OCI-LY7 (cell line): ENCODE results near the gene B4GALT6. TPM values are rescaled to one million over a fixed set of nuclear protein-coding genes. Genes with fewer than 3 reads are reported as not detected.

Experiments used
- BruUV-seq: library from RNA; stranded (reverse); fragments of 400-500 nt; replicated peaks from 2 replicates; lab custom pipeline; 2021; lab: Mats Ljungman, UMichigan
- CTCF ChIA-PET: fragments of 300-600 bp; sonication (Branson Sonifier 250); formaldehyde crosslinking; loops from one replicate; lab custom pipeline; 2022; ENCODE audit warnings: antibody characterized with exemption; ENCODE audit not compliant: unreplicated experiment; lab: Charles Lee
- POLR2A ChIA-PET: fragments of 300-600 bp; sonication (Branson Sonifier 250); formaldehyde crosslinking; loops from one replicate; lab custom pipeline; 2022; ENCODE audit warnings: antibody characterized with exemption; lab: Charles Lee
- DNase-seq: peaks from one replicate; pipeline ENCODE4 v3.0.0-alpha.2; 2015; ENCODE audit warnings: low spot score
- H2AFZ ChIP-seq: fragments of 200-600 bp; sonication (generic), shearing (Covaris generic); 2 replicates; pipeline ENCODE4 v1.6.1; 2014; ENCODE audit warnings: mild to moderate bottlenecking, antibody characterized with exemption, low read length, moderate library complexity
- H3K27ac ChIP-seq: fragments of 200-600 bp; sonication (generic); 2 replicates; pipeline ENCODE4 v1.5.1; 2014; ENCODE audit warnings: mixed run types, low read depth, mild to moderate bottlenecking, moderate library complexity, low read length, inconsistent platforms; ENCODE audit not compliant: poor library complexity, severe bottlenecking
- H3K36me3 ChIP-seq: fragments of 200-600 bp; sonication (generic); 2 replicates; pipeline ENCODE4 v1.6.1; 2014; ENCODE audit warnings: mild to moderate bottlenecking, antibody characterized with exemption, low read length, moderate library complexity, mixed read lengths; ENCODE audit not compliant: insufficient read depth
- H3K4me1 ChIP-seq: fragments of 200-600 bp; sonication (generic); 2 replicates; pipeline ENCODE4 v1.5.1; 2014; ENCODE audit warnings: mild to moderate bottlenecking, low read length; ENCODE audit not compliant: insufficient read depth, poor library complexity, severe bottlenecking
- H3K4me2 ChIP-seq: fragments of 200-600 bp; sonication (generic); 2 replicates; pipeline ENCODE4 v1.6.1; 2014; ENCODE audit warnings: mild to moderate bottlenecking, low read length
- H3K4me3 ChIP-seq: fragments of 200-600 bp; sonication (generic); 2 replicates; pipeline ENCODE4 v1.5.1; 2014; ENCODE audit warnings: mild to moderate bottlenecking, low read depth, low read length; ENCODE audit not compliant: poor library complexity, severe bottlenecking
- H3K79me2 ChIP-seq: fragments of 200-600 bp; sonication (generic); 2 replicates; pipeline ENCODE4 v1.6.1; 2016; ENCODE audit warnings: low read depth, mild to moderate bottlenecking, low read length, moderate library complexity, mixed read lengths; ENCODE audit not compliant: insufficient read depth
- H3K9me2 ChIP-seq: fragments of 200-600 bp; sonication (generic); 2 replicates; pipeline ENCODE4 v1.6.1; 2016; ENCODE audit warnings: mild to moderate bottlenecking, low read length, mixed read lengths; ENCODE audit not compliant: insufficient read depth
- H3K9me3 ChIP-seq: fragments of 200-600 bp; sonication (generic); 2 replicates; pipeline ENCODE4 v1.6.1; 2014; ENCODE audit warnings: mild to moderate bottlenecking, mixed run types, low read length, mixed read lengths
- H4K20me1 ChIP-seq: fragments of 200-600 bp; sonication (generic); 2 replicates; pipeline ENCODE4 v1.6.1; 2014; ENCODE audit warnings: mild to moderate bottlenecking, antibody characterized with exemption, low read length, moderate library complexity, mixed read lengths; ENCODE audit not compliant: insufficient read depth
- EZH2phosphoT487 ChIP-seq: fragments of 200-600 bp; sonication (generic); IDR thresholded peaks from 2 replicates; pipeline ENCODE4 v1.6.1; 2018; ENCODE audit warnings: low read depth, borderline replicate concordance, mild to moderate bottlenecking, mixed run types, antibody characterized with exemption, low read length, moderate library complexity, mixed read lengths
- intact Hi-C: fragments of 100-400 bp; cut with micrococcal nuclease; formaldehyde crosslinking; loops from one replicate; pipeline ENCODE4 v1.10.0; 2022; ENCODE audit not compliant: unreplicated experiment
- total RNA-seq, 2 experiments: library from RNA; depleted of rRNA in 1 of 2; stranded (reverse); fragments of >200 nt in 1 of 2; shearing (Covaris generic) in 1 of 2; gene quantifications; 2 replicates each; pipeline ENCODE4 v1.2.3, GENCODE V29; 2014 to 2022
- TF ChIP-seq, protein P1 (sequence below): fragments of 200-600 bp; sonication (generic); conservative IDR thresholded peaks from 2 replicates; pipeline ENCODE4 v1.5.1; 2014; ENCODE audit warnings: mild to moderate bottlenecking, antibody characterized with exemption, low read length, moderate library complexity, mixed read lengths

The B4GALT6 gene
- total RNA-seq, 2 experiments from 2014 or later: 5.5 to 22.8 TPM

DNA sequence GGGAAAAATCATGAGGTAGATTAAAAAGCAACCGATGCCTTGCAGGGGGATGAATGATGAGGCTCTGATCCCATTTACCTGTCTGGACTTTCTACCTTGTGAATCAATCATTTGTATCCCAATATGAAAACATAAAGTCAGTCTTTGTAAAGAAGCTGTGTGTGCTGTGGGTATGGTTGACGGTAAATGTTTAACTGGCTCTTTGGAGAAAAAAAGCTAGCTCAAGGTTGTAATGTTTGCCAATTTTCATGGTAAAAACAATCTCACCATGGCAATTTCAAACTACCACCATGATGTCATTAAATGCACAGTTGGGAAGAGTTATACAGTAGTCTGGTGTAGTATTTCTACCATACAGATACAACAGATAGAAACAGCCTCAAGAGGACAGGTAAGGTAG lies 78.1 kb downstream of the B4GALT6 start:
- no peak for DNase-seq
- Histone ChIP-seq H4K20me1 (no peaks in the 10 kb centered on the region), H3K27ac (no peak overlapping the region), H2AFZ (no peak overlapping the region), H3K9me3 (no peaks in the 10 kb centered on the region), H3K4me2 (no peak overlapping the region), H3K36me3 (no peaks in the 10 kb centered on the region), H3K9me2 (no peaks in the 10 kb centered on the region), H3K79me2 (no peaks in the 10 kb centered on the region), H3K4me1 (peaks cover 11% of the 10 kb centered on the region), H3K4me3 (no peak overlapping the region)
- BruUV-seq: no TSS peak
- intact Hi-C loops: no loop called here
- CTCF ChIA-PET: no interaction called here
- no peak for TF ChIP-seq EZH2phosphoT487
- TF ChIP-seq, protein P1, sequence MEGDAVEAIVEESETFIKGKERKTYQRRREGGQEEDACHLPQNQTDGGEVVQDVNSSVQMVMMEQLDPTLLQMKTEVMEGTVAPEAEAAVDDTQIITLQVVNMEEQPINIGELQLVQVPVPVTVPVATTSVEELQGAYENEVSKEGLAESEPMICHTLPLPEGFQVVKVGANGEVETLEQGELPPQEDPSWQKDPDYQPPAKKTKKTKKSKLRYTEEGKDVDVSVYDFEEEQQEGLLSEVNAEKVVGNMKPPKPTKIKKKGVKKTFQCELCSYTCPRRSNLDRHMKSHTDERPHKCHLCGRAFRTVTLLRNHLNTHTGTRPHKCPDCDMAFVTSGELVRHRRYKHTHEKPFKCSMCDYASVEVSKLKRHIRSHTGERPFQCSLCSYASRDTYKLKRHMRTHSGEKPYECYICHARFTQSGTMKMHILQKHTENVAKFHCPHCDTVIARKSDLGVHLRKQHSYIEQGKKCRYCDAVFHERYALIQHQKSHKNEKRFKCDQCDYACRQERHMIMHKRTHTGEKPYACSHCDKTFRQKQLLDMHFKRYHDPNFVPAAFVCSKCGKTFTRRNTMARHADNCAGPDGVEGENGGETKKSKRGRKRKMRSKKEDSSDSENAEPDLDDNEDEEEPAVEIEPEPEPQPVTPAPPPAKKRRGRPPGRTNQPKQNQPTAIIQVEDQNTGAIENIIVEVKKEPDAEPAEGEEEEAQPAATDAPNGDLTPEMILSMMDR: no peak
- POLR2A ChIA-PET: no interaction called here

DNA sequence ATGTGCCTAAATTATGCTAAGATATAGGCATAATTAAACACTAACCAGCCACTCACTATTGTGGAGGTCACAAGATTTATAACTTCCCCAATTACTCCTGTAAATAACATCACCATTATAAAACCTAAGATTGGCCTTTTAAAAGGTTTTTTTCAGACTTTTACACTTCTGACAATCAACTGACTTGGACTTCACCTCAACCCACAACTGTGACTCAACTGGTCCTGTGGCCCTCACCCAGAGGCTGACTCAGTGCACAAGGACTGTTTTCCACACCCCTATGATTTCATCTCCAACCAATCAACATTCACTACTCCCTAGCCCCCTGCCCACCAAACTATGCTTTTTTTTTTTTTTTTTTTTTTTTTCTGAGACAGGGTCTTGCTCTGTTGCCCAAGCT lies 81.1 kb downstream of the B4GALT6 start:
- Histone ChIP-seq H3K4me3 (no peak overlapping the region), H2AFZ (no peak overlapping the region), H3K9me2 (no peaks in the 10 kb centered on the region), H3K36me3 (no peaks in the 10 kb centered on the region), H3K4me2 (no peak overlapping the region), H3K4me1 (no peaks in the 10 kb centered on the region), H3K79me2 (no peaks in the 10 kb centered on the region), H3K27ac (no peak overlapping the region), H4K20me1 (no peaks in the 10 kb centered on the region), H3K9me3 (no peaks in the 10 kb centered on the region)
- no TSS peak for BruUV-seq
- POLR2A ChIA-PET: no interaction called here
- intact Hi-C loops: no loop called here
- TF ChIP-seq EZH2phosphoT487: no peak
- TF ChIP-seq, protein P1: no peak
- no peak for DNase-seq
- CTCF ChIA-PET: no interaction called here

DNA sequence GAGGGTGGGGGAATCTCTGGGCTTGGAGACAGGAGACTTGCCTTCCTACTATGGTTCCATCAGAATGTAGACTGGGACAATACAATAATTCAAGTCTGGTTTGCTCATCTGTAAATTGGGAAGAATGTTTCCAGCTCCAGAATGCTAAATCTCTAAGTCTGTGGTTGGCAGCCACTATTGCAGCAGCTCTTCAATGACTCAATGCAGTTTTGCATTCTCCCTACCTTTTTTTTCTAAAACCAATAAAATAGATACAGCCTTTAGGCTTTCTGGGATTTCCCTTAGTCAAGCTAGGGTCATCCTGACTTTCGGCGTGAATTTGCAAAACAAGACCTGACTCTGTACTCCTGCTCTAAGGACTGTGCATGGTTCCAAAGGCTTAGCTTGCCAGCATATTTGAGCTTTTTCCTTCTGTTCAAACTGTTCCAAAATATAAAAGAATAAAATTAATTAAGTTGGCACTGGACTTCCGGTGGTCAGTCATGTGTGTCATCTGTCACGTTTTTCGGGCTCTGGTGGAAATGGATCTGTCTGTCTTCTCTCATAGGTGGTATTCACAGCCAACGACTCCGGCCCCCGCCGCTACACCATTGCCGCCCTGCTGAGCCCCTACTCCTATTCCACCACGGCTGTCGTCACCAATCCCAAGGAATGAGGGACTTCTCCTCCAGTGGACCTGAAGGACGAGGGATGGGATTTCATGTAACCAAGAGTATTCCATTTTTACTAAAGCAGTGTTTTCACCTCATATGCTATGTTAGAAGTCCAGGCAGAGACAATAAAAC lies 86.2 kb downstream of the B4GALT6 start:
- H3K4me3 ChIP-seq: no peak overlapping the region
- no peak overlapping the region for H3K27ac ChIP-seq
- no peak for DNase-seq
- H3K9me3 ChIP-seq: no peaks in the 10 kb centered on the region
- no peaks in the 10 kb centered on the region for H3K36me3 ChIP-seq
- TF ChIP-seq, protein P1: no peak
- no peak for TF ChIP-seq EZH2phosphoT487
- no peak overlapping the region for H2AFZ ChIP-seq
- H3K79me2 ChIP-seq: no peaks in the 10 kb centered on the region
- intact Hi-C loops: no loop called here
- BruUV-seq: no TSS peak
- no peaks in the 10 kb centered on the region for H3K9me2 ChIP-seq
- ChIA-PET POLR2A (interaction anchor here (0.6 kb wide), 1 partner anchor 421 kb away, joined by 3 read pairs; no protein-coding TSS in a partner anchor), CTCF (no interaction called here)
- H3K4me1 ChIP-seq: no peaks in the 10 kb centered on the region
- no peaks in the 10 kb centered on the region for H4K20me1 ChIP-seq
- H3K4me2 ChIP-seq: no peak overlapping the region
